Measurements from ENCODE around the gene CYP4B1. TPM values are rescaled to one million over a fixed set of nuclear protein-coding genes. Genes with fewer than 3 reads are reported as not detected.

Gene CYP4B1
- polyA plus RNA-seq, 4 donors: 0.81 to 28.9 (median 1.4) TPM

GRCh38 chr1:46801323-46802055, 2.6 kb downstream of the CYP4B1 start:
- Histone ChIP-seq H3K4me3 (ENCODE audit: low read depth in 1 of 3, low read length in 3 of 3) (no peak overlapping the region), H3K27me3 (ENCODE audit: control insufficient read depth in 3 of 3, insufficient read depth in 3 of 3, low read length in 3 of 3) (no peaks in the 10 kb centered on the region), H3K36me3 (ENCODE audit: control insufficient read depth in 3 of 3, insufficient read depth in 2 of 3, low read depth in 1 of 3, low read length in 3 of 3) (no peaks in the 10 kb centered on the region), H3K27ac (ENCODE audit: low read depth in 1 of 3, low read length in 2 of 3) (no peak overlapping the region), H3K9me3 (ENCODE audit: control insufficient read depth in 2 of 2, insufficient read depth in 1 of 2, low read depth in 1 of 2, low read length in 1 of 2) (no peaks in the 10 kb centered on the region), H3K4me1 (ENCODE audit: control insufficient read depth in 3 of 3, insufficient read depth in 2 of 3, low read depth in 1 of 3, low read length in 2 of 3) (peaks cover 0 to 17% (median 6%) of the 10 kb centered on the region in 3 donors)
- FAIRE-seq (no peak), DNase-seq (no peak)
- 82 to 90% (median 84%) methylated on average over 5 of the region's 5 CpGs for WGBS, 3 donors

DNA sequence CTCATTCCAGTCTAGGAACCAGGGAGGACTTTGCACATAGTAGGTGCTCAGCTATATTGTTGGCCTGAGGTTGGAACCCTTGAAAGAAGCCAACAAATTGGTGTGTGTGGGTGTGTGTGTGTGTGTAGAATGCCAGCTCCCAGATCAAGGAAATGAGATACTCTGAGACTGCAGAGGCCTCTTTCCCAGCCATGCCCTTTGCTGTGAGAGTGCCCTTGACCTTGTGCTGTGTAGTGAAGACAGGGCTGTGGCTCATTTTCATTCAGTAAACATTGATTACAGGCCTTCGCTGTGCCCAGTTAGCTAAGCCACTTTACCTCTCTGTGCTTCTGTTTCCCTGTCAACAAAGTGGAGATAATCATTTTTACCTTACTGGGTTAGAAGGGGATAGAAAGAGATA, 3.2 kb downstream of the CYP4B1 start:
- DNase-seq (peak in 1 of 2 donors; percentile 22), FAIRE-seq (no peak)
- H3K4me3 ChIP-seq (ENCODE audit: low read depth in 1 of 3, low read length in 3 of 3): no peak overlapping the region
- no peaks in the 10 kb centered on the region for H3K27me3 ChIP-seq (ENCODE audit: control insufficient read depth in 3 of 3, insufficient read depth in 3 of 3, low read length in 3 of 3)
- WGBS, 3 donors: 0 to 44% (median 6%) methylated on average over 1 of the region's 1 CpG
- no peaks in the 10 kb centered on the region for H3K9me3 ChIP-seq (ENCODE audit: control insufficient read depth in 2 of 2, insufficient read depth in 1 of 2, low read depth in 1 of 2, low read length in 1 of 2)
- H3K4me1 ChIP-seq (ENCODE audit: control insufficient read depth in 3 of 3, insufficient read depth in 2 of 3, low read depth in 1 of 3, low read length in 2 of 3): peaks cover 0 to 23% (median 8%) of the 10 kb centered on the region in 3 donors
- no peak overlapping the region for H3K27ac ChIP-seq (ENCODE audit: low read depth in 1 of 3, low read length in 2 of 3)
- H3K36me3 ChIP-seq (ENCODE audit: control insufficient read depth in 3 of 3, insufficient read depth in 2 of 3, low read depth in 1 of 3, low read length in 3 of 3): no peaks in the 10 kb centered on the region

GRCh38 chr1:46802901-46803574, 4.2 kb downstream of the CYP4B1 start:
- Histone ChIP-seq H3K36me3 (ENCODE audit: control insufficient read depth in 3 of 3, insufficient read depth in 2 of 3, low read depth in 1 of 3, low read length in 3 of 3) (no peaks in the 10 kb centered on the region), H3K27ac (ENCODE audit: low read depth in 1 of 3, low read length in 2 of 3) (no peak overlapping the region), H3K4me3 (ENCODE audit: low read depth in 1 of 3, low read length in 3 of 3) (no peak overlapping the region), H3K4me1 (ENCODE audit: control insufficient read depth in 3 of 3, insufficient read depth in 2 of 3, low read depth in 1 of 3, low read length in 2 of 3) (peaks cover 0 to 28% (median 8%) of the 10 kb centered on the region in 3 donors), H3K9me3 (ENCODE audit: control insufficient read depth in 2 of 2, insufficient read depth in 1 of 2, low read depth in 1 of 2, low read length in 1 of 2) (no peaks in the 10 kb centered on the region), H3K27me3 (ENCODE audit: control insufficient read depth in 3 of 3, insufficient read depth in 3 of 3, low read length in 3 of 3) (no peaks in the 10 kb centered on the region)
- DNase-seq (no peak), FAIRE-seq (no peak)
- WGBS, 3 donors: 81 to 92% (median 84%) methylated on average over 6 of the region's 6 CpGs

GRCh38 chr1:46804027-46804889, 5.4 kb downstream of the CYP4B1 start:
- no peaks in the 10 kb centered on the region for H3K27me3 ChIP-seq (ENCODE audit: control insufficient read depth in 3 of 3, insufficient read depth in 3 of 3, low read length in 3 of 3)
- H3K36me3 ChIP-seq (ENCODE audit: control insufficient read depth in 3 of 3, insufficient read depth in 2 of 3, low read depth in 1 of 3, low read length in 3 of 3): no peaks in the 10 kb centered on the region
- H3K27ac ChIP-seq (ENCODE audit: low read depth in 1 of 3, low read length in 2 of 3): no peak overlapping the region
- DNase-seq (no peak), FAIRE-seq (no peak)
- 83 to 85% (median 83%) methylated on average over 2 of the region's 2 CpGs for WGBS, 3 donors
- no peak overlapping the region for H3K4me3 ChIP-seq (ENCODE audit: low read depth in 1 of 3, low read length in 3 of 3)
- no peaks in the 10 kb centered on the region for H3K9me3 ChIP-seq (ENCODE audit: control insufficient read depth in 2 of 2, insufficient read depth in 1 of 2, low read depth in 1 of 2, low read length in 1 of 2)
- H3K4me1 ChIP-seq (ENCODE audit: control insufficient read depth in 3 of 3, insufficient read depth in 2 of 3, low read depth in 1 of 3, low read length in 2 of 3): peaks cover 0 to 22% (median 5%) of the 10 kb centered on the region in 3 donors

DNA sequence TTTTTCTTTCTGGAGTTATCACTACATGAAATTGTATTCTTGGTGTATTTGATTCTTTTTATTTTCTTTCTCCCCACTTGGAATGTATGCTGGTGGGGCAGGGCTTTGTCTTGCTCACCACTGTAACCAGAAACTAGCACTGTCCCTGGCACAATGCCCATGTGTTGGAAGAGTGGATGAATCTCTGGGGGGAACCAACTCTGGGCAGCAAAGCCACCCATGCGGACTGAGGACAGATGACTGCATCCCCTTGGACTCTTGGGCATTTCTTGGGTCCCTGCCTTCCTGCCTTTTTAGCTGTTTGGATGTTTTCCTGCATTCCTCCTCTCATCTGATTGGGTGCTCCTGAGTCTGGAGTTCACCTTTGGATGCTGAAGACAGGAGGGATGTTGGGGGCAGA, 6.1 kb downstream of the CYP4B1 start:
- no peak overlapping the region for H3K27ac ChIP-seq (ENCODE audit: low read depth in 1 of 3, low read length in 2 of 3)
- no peak for FAIRE-seq

DNA sequence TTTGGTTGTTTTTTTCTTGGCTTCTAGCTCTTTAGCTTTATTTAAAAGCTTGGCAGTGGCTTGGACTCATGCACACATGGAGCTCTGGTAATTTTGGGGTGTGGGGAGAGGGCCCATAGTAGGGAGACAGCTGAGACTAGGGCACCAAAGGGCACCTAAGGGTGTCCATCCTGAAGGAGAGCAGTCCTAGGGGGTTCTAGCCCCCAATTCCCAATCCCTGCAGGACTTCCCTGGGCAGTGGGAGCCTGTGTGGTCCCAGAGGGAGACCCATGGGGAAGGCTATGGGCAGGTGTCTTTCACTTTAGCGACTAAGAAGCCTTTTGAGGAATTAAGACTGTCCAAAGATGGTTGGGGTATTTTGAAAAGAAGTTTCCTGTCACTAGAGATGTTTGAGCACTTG, 6.9 kb downstream of the CYP4B1 start:
- Histone ChIP-seq H3K4me1 (ENCODE audit: control insufficient read depth in 3 of 3, insufficient read depth in 2 of 3, low read depth in 1 of 3, low read length in 2 of 3) (peaks cover 0 to 22% (median 5%) of the 10 kb centered on the region in 3 donors), H3K4me3 (ENCODE audit: low read depth in 1 of 3, low read length in 3 of 3) (no peak overlapping the region), H3K36me3 (ENCODE audit: control insufficient read depth in 3 of 3, insufficient read depth in 2 of 3, low read depth in 1 of 3, low read length in 3 of 3) (no peaks in the 10 kb centered on the region), H3K27me3 (ENCODE audit: control insufficient read depth in 3 of 3, insufficient read depth in 3 of 3, low read length in 3 of 3) (no peaks in the 10 kb centered on the region), H3K27ac (ENCODE audit: low read depth in 1 of 3, low read length in 2 of 3) (peak overlapping the region in 2 of 3 donors; percentile 35 to 86), H3K9me3 (ENCODE audit: control insufficient read depth in 2 of 2, insufficient read depth in 1 of 2, low read depth in 1 of 2, low read length in 1 of 2) (no peaks in the 10 kb centered on the region)
- 71 to 84% (median 75%) methylated on average over 1 of the region's 1 CpG for WGBS, 3 donors
- FAIRE-seq: no peak
- no peak for DNase-seq

More for the DNA sequence above, 6.1 kb downstream of the CYP4B1 start:
- 83 to 100% (median 100%) methylated on average over 1 of the region's 1 CpG for WGBS, 3 donors
- no peak for DNase-seq
- H3K27me3 ChIP-seq (ENCODE audit: control insufficient read depth in 3 of 3, insufficient read depth in 3 of 3, low read length in 3 of 3): no peaks in the 10 kb centered on the region
- H3K4me1 ChIP-seq (ENCODE audit: control insufficient read depth in 3 of 3, insufficient read depth in 2 of 3, low read depth in 1 of 3, low read length in 2 of 3): peaks cover 0 to 22% (median 5%) of the 10 kb centered on the region in 3 donors
- H3K9me3 ChIP-seq (ENCODE audit: control insufficient read depth in 2 of 2, insufficient read depth in 1 of 2, low read depth in 1 of 2, low read length in 1 of 2): no peaks in the 10 kb centered on the region
- no peak overlapping the region for H3K4me3 ChIP-seq (ENCODE audit: low read depth in 1 of 3, low read length in 3 of 3)
- no peaks in the 10 kb centered on the region for H3K36me3 ChIP-seq (ENCODE audit: control insufficient read depth in 3 of 3, insufficient read depth in 2 of 3, low read depth in 1 of 3, low read length in 3 of 3)

- DNase-seq (peak; percentile 70 to 85), FAIRE-seq (no peak)
- Histone ChIP-seq H3K4me3 (ENCODE audit: low read depth in 1 of 3, low read length in 3 of 3) (no peak overlapping the region), H3K36me3 (ENCODE audit: control insufficient read depth in 3 of 3, insufficient read depth in 2 of 3, low read depth in 1 of 3, low read length in 3 of 3) (no peaks in the 10 kb centered on the region), H3K27ac (ENCODE audit: low read depth in 1 of 3, low read length in 2 of 3) (peak overlapping the region in 2 of 3 donors; percentile 35 to 86), H3K27me3 (ENCODE audit: control insufficient read depth in 3 of 3, insufficient read depth in 3 of 3, low read length in 3 of 3) (no peaks in the 10 kb centered on the region), H3K9me3 (ENCODE audit: control insufficient read depth in 2 of 2, insufficient read depth in 1 of 2, low read depth in 1 of 2, low read length in 1 of 2) (no peaks in the 10 kb centered on the region), H3K4me1 (ENCODE audit: control insufficient read depth in 3 of 3, insufficient read depth in 2 of 3, low read depth in 1 of 3, low read length in 2 of 3) (peaks cover 0 to 22% (median 5%) of the 10 kb centered on the region in 3 donors)
- WGBS, 3 donors: 39 to 47% (median 46%) methylated on average over 13 of the region's 13 CpGs
These were observed 7.6 kb downstream of the CYP4B1 start for GRCh38 chr1:46806196-46807020.

Data from small intestine (tissue), 7 donors.